ENCODE data around the gene ZPR1.
A peak's percentile ranks its signal among the peaks of the same experiment; 100 is the strongest.
"Not testable (repeated sequence)": the region's sequence is repeated elsewhere in the genome, so short reads cannot be mapped to it uniquely, and the experiment has no call there.

Gene ZPR1

DNA sequence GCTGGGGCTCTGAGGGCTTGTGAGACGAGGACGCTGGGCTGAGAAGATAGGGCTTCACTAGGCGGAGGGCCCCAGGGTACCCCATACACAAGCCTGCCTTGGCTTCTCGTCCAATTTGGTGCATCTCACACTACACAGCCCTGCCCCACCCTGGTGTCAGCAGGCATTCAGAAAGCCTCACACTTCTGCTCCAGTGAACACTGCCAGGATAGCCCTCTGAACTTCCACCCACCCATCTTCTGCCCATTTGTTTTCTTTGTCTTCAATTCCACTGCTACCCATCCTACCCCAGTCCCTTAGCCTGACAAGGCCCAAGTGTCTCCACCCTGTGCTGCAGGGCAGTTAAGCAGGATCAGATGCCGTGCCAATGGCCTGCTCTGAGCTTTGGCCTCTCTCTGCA, 13.2 kb downstream of the ZPR1 start:
- TF ChIP-seq, protein P1, sequence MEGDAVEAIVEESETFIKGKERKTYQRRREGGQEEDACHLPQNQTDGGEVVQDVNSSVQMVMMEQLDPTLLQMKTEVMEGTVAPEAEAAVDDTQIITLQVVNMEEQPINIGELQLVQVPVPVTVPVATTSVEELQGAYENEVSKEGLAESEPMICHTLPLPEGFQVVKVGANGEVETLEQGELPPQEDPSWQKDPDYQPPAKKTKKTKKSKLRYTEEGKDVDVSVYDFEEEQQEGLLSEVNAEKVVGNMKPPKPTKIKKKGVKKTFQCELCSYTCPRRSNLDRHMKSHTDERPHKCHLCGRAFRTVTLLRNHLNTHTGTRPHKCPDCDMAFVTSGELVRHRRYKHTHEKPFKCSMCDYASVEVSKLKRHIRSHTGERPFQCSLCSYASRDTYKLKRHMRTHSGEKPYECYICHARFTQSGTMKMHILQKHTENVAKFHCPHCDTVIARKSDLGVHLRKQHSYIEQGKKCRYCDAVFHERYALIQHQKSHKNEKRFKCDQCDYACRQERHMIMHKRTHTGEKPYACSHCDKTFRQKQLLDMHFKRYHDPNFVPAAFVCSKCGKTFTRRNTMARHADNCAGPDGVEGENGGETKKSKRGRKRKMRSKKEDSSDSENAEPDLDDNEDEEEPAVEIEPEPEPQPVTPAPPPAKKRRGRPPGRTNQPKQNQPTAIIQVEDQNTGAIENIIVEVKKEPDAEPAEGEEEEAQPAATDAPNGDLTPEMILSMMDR (IDR thresholded peaks at IDR 0.05; ENCODE audit: low read depth, low read length): no peak
- no peaks in the 10 kb centered on the region for H3K27me3 ChIP-seq
- H3K4me3 ChIP-seq (ENCODE audit: low read depth, low read length): no peak overlapping the region
- H3K36me3 ChIP-seq: peaks cover 21% of the 10 kb centered on the region
- no peaks in the 10 kb centered on the region for H3K9me3 ChIP-seq
- DNase-seq: no peak
- no peaks in the 10 kb centered on the region for H3K4me1 ChIP-seq

DNA sequence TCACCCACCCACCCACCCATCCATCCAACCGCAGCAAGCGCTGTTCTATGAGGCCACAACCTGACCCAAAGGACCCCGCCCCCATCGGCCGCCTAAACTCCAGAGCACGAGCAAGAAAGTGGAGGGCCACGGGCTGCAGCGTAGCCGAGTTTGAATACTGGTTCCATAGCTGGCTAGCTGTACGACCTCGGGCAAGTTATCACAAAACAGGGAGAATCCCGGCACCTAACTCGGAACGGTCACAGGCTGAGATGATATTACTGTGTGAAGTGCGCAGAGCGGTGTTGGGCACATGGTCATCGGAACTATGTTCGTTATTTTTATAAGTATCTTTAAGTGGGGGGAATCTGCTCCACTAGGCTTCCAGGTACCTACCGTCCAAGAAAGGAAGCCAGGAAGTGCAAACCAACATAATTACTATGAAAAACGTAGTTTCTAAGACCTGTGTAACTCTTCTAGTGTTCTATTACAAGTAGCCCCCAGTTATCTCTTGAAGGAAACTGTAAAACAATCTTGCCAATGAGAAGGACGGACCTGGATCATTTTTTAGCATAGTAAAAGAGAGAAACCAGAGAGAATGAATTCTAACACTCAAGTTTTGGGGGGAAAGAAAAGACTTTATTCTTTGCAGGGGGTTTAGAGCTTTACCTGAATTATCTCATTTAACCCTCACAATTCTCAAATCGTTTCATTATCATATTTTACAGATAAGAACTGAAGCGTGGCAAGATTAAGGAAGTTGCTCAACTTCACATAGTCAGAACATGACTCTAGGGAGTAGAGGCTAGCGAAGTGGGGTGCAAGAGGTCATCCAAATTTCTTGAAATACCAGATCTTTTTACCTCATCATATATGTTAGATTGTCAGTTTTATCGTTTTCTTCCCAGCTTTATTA, 14.4 kb downstream of the ZPR1 start:
- H3K36me3 ChIP-seq: peaks cover 15% of the 10 kb centered on the region
- DNase-seq: no peak

DNA sequence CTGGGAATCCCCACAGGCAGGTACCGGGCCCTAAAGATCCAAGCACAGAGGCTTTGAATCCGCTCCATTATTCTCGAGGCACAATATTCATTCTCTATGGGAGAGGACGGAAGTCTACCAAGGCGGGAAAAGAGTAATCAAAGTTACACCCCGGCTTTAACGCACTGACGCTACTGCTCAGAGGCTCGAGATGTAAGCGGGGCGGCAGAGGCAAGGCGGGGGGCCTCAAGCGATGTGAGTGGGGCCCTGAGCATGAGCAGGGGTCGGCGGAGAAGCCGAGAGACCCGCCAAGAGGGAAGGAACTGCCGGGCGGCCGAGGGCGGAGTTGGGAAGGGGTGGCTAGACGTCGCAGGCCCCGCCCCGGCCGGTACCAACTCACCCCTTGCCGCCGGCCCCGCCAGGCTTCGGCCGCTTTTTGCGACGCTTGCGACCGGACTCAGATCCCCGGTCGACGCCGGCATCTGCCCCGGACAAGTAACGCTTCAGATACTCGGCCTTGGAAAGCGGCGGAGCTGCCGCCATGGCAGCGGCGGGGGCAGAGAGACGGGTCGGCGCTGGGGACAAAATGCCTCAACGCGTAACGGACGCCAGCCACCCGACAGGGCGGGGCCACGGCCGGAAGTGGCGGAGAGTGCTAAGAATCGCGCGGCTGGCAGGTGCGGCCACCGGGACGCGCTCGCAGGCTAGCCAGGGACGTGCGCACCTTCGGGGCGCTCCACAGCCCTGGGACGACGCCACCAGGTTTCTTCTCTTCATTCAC, 15.2 kb downstream of the ZPR1 start, which contains the start of gene BUD13:
Gene BUD13 (minus strand): TSS at position 545 of the 760 bp plus-strand sequence. CDS start 23 bp downstream, at position 522.
- H3K4me3 ChIP-seq (ENCODE audit: low read depth, low read length): peak within 1 kb of the TSS; percentile 80
- TF ChIP-seq, protein P1 (IDR thresholded peaks at IDR 0.05; ENCODE audit: low read depth, low read length): no peak
- peaks cover 9% of the 10 kb centered on the region for H3K36me3 ChIP-seq
- H3K9me3 ChIP-seq: no peaks in the 10 kb centered on the region
- DNase-seq: peak; percentile 94
- H3K27me3 ChIP-seq: no peaks in the 10 kb centered on the region
- no peaks in the 10 kb centered on the region for H3K4me1 ChIP-seq

More for the DNA sequence above, 14.4 kb downstream of the ZPR1 start:
- H3K4me1 ChIP-seq: no peaks in the 10 kb centered on the region
- TF ChIP-seq, protein P1 (IDR thresholded peaks at IDR 0.05; ENCODE audit: low read depth, low read length): no peak
- peak overlapping the region; percentile 80 for H3K4me3 ChIP-seq (ENCODE audit: low read depth, low read length)
- no peaks in the 10 kb centered on the region for H3K27me3 ChIP-seq
- no peaks in the 10 kb centered on the region for H3K9me3 ChIP-seq

DNA sequence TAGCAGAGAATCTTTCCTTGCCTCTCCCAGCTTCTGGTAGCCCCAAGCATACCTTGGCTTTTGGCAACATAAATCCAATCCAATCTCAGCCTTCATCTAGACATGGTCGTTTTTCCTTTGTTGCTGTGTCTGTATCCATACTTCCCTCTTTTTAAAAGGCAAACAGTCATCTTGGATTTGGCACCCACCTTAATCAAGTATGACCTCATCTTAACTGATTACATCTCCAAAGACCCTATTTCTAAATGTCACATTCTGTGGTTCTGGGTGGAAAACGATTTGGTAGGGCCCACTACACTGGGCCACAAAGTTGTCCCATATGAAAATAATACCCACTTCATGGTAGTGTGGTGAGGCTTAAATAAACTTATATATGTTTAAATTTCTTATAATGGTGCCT, 15.9 kb downstream of the ZPR1 start:
- Histone ChIP-seq H3K27me3 (no peaks in the 10 kb centered on the region), H3K4me3 (ENCODE audit: low read depth, low read length) (peak overlapping the region; percentile 80), H3K9me3 (no peaks in the 10 kb centered on the region), H3K36me3 (peaks cover 9% of the 10 kb centered on the region), H3K4me1 (no peaks in the 10 kb centered on the region)
- TF ChIP-seq, protein P1 (IDR thresholded peaks at IDR 0.05; ENCODE audit: low read depth, low read length): no peak
- DNase-seq: no peak

DNA sequence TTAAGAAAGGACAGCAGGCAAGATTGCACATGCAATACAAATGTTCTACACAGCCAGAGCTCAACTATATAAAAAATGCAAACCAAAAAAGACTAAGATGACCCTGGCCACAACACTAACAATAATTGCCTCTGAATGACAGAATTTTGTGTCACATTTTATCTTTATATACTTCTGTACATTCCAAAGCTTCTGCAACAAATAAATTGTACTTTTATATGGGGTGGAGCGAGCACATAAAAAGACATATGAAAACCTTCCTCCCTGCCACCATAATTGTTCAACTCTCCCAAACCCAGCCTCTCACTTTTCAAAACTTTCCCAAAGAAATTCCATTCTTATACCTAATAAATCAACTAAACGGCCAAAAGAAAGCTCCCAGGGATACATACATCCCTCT, 25.7 kb downstream of the ZPR1 start:
- no peaks in the 10 kb centered on the region for H3K27me3 ChIP-seq
- H3K9me3 ChIP-seq: no peaks in the 10 kb centered on the region
- no peaks in the 10 kb centered on the region for H3K4me1 ChIP-seq
- H3K4me3 ChIP-seq (ENCODE audit: low read depth, low read length): no peak overlapping the region
- peaks cover 60% of the 10 kb centered on the region for H3K36me3 ChIP-seq
- TF ChIP-seq, protein P1 (IDR thresholded peaks at IDR 0.05; ENCODE audit: low read depth, low read length): no peak
- no peak for DNase-seq

DNA sequence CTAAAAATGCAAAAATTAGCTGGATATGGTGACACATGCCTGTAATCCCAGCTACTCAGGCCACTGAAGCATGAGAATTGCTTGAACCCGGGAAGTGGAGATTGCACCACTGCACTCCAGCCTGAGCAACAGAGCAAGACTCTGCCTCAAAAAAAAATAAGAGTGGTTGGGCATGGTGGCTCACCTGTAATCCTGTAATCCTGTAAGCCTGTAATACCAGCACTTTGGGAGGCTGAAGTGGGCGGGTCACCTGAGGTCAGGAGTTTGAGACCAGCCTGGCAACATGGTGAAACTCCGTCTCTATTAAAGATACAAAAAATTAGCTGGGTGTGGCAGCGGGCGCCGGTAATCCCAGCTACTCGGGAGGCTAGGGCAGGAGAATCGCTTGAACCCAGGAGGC, 31.8 kb downstream of the ZPR1 start:
- not testable (repeated sequence) for DNase-seq; H3K4me1 ChIP-seq; H3K9me3 ChIP-seq; H3K4me3 ChIP-seq (ENCODE audit: low read depth, low read length); H3K27me3 ChIP-seq
- H3K36me3 ChIP-seq: peaks cover 59% of the 10 kb centered on the region

Data from BE2C (cell line).